ENCODE data around the gene UGGT1. TPM values are rescaled to one million over a fixed set of nuclear protein-coding genes. Genes with fewer than 3 reads are reported as not detected.

UGGT1 gene
- total and polyA plus RNA-seq, 2 experiments from 2014 or later, result 11.5 to 65.0 TPM

DNA sequence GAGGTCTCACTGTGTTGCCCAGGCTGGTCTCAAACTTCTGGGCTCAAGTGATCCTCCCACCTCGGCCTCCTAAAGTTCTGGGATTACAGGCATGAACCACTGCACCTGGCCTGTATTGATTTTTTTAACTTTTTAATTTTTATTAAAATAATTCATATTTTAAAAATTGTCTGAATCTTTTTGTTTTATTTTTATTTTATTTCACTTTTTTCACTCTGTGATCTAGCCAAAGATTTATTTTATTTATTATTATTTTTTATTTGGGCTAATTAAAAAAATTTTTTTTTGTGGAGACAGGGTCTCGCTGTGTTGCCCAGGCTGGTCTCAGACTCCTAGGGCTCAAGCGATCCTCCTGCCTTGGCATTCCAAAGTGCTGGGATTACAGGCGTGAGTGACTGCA lies 14.1 kb downstream of the UGGT1 start:
- H3K4me1 Mint-ChIP-seq, result peaks cover 2% of the 10 kb centered on the region; the same call in 1 of the 3 replicates
- H3K27me3 Mint-ChIP-seq (ENCODE audit: insufficient read depth, low read depth, poor library complexity), result no peaks in the 10 kb centered on the region
- no peaks in the 10 kb centered on the region for H3K9me3 Mint-ChIP-seq
- Histone ChIP-seq H2AFZ (no peak overlapping the region), H3K4me3 (no peak overlapping the region), H3K79me2 (replicated peaks; ENCODE audit: insufficient read depth) (peaks cover 30% of the 10 kb centered on the region), H3K4me1 (ENCODE audit: insufficient read depth) (no peaks in the 10 kb centered on the region), H3K36me3 (ENCODE audit: insufficient read depth) (no peaks in the 10 kb centered on the region), H4K20me1 (replicated peaks; ENCODE audit: insufficient read depth) (no peaks in the 10 kb centered on the region; the same call in 1 of the 2 replicates), H3K27ac (ENCODE audit: low read depth) (no peak overlapping the region), H3F3A (replicated peaks; ENCODE audit: low read depth) (no peaks in the 10 kb centered on the region), H3K27me3 (ENCODE audit: insufficient read depth) (no peaks in the 10 kb centered on the region), H3K4me2 (no peak overlapping the region), H3K9me2 (ENCODE audit: insufficient read depth) (no peaks in the 10 kb centered on the region)
- TF ChIP-seq CREB1 (CRISPR knock-in tag; IDR thresholded peaks at IDR 0.05; ENCODE audit: low read depth) (no peak), EZH2 (IDR thresholded peaks at IDR 0.05; ENCODE audit: low read depth, unreplicated experiment) (no peak), POLR2AphosphoS5 (IDR thresholded peaks at IDR 0.05; ENCODE audit: low read depth) (no peak), ETS1 (IDR thresholded peaks at IDR 0.05) (no peak), EZH2phosphoT487 (IDR thresholded peaks at IDR 0.05; ENCODE audit: unreplicated experiment) (no peak), JUNB (IDR thresholded peaks at IDR 0.05; ENCODE audit: unreplicated experiment) (no peak), ZNF331 (CRISPR knock-in tag; IDR thresholded peaks at IDR 0.05; ENCODE audit: low read depth) (no peak), NANOG (IDR thresholded peaks at IDR 0.05; ENCODE audit: borderline replicate concordance) (no peak), ZNF114 (CRISPR knock-in tag; IDR thresholded peaks at IDR 0.05) (no peak), STAT1 (IDR thresholded peaks at IDR 0.05; ENCODE audit: unreplicated experiment) (no peak)
- TF ChIP-seq, protein P1, sequence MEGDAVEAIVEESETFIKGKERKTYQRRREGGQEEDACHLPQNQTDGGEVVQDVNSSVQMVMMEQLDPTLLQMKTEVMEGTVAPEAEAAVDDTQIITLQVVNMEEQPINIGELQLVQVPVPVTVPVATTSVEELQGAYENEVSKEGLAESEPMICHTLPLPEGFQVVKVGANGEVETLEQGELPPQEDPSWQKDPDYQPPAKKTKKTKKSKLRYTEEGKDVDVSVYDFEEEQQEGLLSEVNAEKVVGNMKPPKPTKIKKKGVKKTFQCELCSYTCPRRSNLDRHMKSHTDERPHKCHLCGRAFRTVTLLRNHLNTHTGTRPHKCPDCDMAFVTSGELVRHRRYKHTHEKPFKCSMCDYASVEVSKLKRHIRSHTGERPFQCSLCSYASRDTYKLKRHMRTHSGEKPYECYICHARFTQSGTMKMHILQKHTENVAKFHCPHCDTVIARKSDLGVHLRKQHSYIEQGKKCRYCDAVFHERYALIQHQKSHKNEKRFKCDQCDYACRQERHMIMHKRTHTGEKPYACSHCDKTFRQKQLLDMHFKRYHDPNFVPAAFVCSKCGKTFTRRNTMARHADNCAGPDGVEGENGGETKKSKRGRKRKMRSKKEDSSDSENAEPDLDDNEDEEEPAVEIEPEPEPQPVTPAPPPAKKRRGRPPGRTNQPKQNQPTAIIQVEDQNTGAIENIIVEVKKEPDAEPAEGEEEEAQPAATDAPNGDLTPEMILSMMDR (conservative IDR thresholded peaks at IDR 0.05; ENCODE audit: low read depth in 2 of 2), result no peak
- TF ChIP-seq, protein P2, sequence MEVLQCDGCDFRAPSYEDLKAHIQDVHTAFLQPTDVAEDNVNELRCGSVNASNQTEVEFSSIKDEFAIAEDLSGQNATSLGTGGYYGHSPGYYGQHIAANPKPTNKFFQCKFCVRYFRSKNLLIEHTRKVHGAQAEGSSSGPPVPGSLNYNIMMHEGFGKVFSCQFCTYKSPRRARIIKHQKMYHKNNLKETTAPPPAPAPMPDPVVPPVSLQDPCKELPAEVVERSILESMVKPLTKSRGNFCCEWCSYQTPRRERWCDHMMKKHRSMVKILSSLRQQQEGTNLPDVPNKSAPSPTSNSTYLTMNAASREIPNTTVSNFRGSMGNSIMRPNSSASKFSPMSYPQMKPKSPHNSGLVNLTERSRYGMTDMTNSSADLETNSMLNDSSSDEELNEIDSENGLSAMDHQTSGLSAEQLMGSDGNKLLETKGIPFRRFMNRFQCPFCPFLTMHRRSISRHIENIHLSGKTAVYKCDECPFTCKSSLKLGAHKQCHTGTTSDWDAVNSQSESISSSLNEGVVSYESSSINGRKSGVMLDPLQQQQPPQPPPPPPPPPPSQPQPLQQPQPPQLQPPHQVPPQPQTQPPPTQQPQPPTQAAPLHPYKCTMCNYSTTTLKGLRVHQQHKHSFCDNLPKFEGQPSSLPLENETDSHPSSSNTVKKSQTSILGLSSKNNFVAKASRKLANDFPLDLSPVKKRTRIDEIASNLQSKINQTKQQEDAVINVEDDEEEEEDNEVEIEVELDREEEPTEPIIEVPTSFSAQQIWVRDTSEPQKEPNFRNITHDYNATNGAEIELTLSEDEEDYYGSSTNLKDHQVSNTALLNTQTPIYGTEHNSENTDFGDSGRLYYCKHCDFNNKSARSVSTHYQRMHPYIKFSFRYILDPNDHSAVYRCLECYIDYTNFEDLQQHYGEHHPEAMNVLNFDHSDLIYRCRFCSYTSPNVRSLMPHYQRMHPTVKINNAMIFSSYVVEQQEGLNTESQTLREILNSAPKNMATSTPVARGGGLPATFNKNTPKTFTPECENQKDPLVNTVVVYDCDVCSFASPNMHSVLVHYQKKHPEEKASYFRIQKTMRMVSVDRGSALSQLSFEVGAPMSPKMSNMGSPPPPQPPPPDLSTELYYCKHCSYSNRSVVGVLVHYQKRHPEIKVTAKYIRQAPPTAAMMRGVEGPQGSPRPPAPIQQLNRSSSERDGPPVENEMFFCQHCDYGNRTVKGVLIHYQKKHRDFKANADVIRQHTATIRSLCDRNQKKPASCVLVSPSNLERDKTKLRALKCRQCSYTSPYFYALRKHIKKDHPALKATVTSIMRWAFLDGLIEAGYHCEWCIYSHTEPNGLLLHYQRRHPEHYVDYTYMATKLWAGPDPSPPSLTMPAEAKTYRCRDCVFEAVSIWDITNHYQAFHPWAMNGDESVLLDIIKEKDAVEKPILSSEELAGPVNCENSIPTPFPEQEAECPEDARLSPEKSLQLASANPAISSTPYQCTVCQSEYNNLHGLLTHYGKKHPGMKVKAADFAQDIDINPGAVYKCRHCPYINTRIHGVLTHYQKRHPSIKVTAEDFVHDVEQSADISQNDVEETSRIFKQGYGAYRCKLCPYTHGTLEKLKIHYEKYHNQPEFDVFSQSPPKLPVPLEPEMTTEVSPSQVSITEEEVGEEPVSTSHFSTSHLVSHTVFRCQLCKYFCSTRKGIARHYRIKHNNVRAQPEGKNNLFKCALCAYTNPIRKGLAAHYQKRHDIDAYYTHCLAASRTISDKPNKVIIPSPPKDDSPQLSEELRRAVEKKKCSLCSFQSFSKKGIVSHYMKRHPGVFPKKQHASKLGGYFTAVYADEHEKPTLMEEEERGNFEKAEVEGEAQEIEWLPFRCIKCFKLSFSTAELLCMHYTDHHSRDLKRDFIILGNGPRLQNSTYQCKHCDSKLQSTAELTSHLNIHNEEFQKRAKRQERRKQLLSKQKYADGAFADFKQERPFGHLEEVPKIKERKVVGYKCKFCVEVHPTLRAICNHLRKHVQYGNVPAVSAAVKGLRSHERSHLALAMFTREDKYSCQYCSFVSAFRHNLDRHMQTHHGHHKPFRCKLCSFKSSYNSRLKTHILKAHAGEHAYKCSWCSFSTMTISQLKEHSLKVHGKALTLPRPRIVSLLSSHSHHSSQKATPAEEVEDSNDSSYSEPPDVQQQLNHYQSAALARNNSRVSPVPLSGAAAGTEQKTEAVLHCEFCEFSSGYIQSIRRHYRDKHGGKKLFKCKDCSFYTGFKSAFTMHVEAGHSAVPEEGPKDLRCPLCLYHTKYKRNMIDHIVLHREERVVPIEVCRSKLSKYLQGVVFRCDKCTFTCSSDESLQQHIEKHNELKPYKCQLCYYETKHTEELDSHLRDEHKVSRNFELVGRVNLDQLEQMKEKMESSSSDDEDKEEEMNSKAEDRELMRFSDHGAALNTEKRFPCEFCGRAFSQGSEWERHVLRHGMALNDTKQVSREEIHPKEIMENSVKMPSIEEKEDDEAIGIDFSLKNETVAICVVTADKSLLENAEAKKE (CRISPR knock-in tag; IDR thresholded peaks at IDR 0.05), result no peak
- TF ChIP-seq, protein P3, sequence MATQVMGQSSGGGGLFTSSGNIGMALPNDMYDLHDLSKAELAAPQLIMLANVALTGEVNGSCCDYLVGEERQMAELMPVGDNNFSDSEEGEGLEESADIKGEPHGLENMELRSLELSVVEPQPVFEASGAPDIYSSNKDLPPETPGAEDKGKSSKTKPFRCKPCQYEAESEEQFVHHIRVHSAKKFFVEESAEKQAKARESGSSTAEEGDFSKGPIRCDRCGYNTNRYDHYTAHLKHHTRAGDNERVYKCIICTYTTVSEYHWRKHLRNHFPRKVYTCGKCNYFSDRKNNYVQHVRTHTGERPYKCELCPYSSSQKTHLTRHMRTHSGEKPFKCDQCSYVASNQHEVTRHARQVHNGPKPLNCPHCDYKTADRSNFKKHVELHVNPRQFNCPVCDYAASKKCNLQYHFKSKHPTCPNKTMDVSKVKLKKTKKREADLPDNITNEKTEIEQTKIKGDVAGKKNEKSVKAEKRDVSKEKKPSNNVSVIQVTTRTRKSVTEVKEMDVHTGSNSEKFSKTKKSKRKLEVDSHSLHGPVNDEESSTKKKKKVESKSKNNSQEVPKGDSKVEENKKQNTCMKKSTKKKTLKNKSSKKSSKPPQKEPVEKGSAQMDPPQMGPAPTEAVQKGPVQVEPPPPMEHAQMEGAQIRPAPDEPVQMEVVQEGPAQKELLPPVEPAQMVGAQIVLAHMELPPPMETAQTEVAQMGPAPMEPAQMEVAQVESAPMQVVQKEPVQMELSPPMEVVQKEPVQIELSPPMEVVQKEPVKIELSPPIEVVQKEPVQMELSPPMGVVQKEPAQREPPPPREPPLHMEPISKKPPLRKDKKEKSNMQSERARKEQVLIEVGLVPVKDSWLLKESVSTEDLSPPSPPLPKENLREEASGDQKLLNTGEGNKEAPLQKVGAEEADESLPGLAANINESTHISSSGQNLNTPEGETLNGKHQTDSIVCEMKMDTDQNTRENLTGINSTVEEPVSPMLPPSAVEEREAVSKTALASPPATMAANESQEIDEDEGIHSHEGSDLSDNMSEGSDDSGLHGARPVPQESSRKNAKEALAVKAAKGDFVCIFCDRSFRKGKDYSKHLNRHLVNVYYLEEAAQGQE (IDR thresholded peaks at IDR 0.05; ENCODE audit: unreplicated experiment), result no peak
- peaks cover 21% of the 10 kb centered on the region for H3K36me3 Mint-ChIP-seq (ENCODE audit: low read depth)
- DNase-seq (ENCODE audit: low spot score) (no peak), ATAC-seq (no peak)
- no peak overlapping the region for H3K4me3 Mint-ChIP-seq
- H3K27ac Mint-ChIP-seq, result no peak overlapping the region
